Activated T-helper 9 cell treated with anti-CD3 and anti-CD28 coated beads, Interleukin-2, amount 50 U/mL, for 16 hours (primary cell): Measurements from ENCODE around the gene NUDT22.
"Not testable (repeated sequence)": the region's sequence is repeated elsewhere in the genome, so short reads cannot be mapped to it uniquely, and the experiment has no call there.

Source experiments
- DNase-seq: peaks from one replicate; pipeline ENCODE4 v3.0.0-alpha.2; 2020; ENCODE audit warnings: low read depth

Gene NUDT22

DNA sequence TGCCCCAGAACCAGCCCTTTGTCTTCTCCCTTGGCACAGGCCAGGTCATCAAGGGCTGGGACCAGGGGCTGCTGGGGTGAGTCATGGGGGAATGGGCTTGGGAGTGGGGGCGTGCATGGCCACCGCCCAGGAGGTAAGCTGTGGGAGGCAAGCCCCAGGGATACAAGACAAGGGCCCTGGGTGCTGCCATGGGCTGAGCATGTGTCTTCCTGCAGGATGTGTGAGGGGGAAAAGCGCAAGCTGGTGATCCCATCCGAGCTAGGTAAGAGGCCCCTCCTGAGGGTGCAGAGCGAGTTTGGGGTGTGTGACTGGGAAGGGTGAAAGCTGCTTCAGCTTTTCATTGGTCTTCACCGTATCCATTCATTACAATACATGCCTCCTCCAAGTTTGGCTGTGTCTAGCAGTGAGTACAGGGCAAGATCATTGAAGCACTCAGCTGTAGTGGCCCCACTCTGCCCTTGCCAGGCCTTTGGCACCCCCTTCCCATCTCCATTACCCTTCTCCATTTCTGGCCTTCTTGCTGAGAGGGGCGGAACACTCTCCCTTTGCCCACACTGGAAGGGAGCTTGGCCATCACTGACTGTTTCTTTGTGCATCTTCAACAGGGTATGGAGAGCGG lies 17.3 kb downstream of the NUDT22 start:
- DNase-seq: no peak

DNA sequence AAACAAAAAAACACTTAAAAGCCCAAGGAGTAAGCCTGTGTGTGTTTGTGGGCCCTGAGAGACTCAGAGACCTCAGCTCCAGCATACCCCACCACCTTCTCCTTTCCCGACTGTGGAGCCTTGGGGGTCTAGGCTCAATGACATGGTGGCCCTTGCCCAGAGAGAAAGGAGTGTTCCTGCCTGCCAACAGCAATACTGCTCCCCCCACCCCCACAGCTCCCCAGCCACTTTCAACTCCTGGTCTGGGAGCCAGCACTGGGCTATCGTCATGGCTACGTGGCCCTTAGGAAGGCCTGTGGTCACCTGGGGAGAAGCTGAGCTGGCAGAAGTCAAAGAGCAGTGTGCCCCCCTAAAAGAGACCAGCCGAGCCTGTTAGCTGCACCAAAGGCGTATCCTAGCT lies 18.0 kb downstream of the NUDT22 start:
- DNase-seq: no peak

DNA sequence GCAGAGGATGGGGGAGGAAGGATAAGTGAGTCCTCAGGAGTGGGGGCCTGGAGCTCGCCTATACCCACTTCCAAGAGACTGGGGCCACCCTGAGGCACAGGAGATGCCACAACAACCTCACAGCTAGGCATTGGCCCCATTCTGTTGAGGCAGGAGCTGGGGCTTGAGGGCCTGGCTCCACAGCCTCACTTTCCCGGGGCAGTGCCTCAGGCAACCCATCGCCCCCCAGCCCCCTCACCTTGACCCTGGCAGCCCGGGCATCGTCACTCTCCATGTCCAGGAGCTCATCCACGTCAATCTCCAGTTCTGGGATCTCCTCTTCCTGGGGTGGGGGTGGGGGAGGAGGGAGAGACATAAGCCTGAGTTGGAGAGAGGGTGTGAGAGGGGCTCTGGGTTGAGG lies 18.9 kb downstream of the NUDT22 start:
- no peak for DNase-seq

DNA sequence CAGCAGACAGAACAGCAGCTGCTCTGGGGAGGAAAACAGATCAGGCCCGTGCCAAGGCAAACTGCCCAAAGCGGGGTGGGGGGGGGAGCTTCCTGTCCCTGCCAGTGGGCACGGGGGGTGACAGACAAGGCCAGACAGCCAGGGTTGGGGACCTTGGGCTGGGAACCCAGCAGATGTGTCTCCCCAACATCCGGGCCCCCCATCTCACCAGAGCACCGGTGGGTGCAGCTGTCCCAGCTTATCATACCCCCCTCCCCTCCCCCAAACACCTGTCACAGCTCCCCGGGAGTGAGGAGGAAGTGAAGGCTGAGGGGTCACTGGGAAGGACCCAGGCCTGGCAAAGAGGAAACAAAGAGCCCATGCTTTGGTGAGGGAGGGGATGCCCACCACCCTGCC lies 19.3 kb downstream of the NUDT22 start:
- no peak for DNase-seq

DNA sequence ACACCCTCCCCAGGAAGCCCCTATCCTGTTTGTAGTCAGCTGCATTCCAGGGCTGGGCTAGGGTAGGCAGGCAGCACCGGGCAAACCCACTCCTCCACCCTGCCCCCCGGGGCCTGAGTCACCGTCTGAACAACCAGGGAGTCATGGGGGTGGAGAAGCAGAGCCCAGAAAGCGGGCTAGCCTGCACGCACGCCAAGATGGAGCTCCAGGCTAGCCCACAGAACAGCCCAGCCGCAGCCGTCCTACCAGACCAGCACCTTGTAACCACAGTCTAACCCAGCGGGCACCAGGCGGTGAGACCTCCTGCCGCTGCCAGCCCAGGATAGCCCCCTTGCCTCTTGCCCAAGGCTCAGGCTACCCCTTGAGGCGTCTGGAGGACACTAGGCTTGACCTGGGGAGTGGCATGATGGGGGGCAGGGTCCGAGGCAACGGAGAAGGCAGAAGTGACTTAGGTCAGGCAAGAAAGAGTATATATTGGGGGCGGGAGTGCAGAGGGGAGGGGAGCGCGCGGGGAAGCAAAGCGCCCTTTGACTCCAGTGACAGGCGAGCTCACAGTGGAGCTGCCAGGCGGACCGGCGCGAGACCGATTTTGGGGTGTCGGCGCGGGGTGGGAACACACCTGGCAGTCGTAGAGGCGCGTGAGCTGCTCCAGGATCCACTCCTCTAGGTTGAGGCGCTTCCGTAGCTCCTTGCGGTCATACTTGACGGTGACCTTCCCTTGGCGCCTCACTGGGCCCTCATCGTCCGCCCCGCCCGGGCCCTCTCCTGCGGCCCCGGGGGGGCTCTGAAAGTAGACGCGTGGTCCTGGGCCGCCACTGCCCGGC lies 19.9 kb downstream of the NUDT22 start:
- peak; percentile 72 for DNase-seq

DNA sequence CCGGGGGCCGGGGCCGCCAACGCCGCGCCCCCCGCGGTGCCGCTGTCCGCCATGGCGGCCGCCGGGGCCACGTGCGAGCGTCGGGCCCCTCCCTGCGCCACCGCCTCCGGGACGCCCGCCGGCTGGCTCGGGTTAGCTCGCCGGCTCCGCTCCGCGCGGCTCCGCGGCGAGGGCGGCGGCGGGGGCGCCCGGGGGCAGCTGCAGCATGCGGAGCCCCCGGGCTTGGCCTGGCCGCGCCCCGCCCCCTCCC lies 20.5 kb downstream of the NUDT22 start:
- not testable (repeated sequence) for DNase-seq

DNA sequence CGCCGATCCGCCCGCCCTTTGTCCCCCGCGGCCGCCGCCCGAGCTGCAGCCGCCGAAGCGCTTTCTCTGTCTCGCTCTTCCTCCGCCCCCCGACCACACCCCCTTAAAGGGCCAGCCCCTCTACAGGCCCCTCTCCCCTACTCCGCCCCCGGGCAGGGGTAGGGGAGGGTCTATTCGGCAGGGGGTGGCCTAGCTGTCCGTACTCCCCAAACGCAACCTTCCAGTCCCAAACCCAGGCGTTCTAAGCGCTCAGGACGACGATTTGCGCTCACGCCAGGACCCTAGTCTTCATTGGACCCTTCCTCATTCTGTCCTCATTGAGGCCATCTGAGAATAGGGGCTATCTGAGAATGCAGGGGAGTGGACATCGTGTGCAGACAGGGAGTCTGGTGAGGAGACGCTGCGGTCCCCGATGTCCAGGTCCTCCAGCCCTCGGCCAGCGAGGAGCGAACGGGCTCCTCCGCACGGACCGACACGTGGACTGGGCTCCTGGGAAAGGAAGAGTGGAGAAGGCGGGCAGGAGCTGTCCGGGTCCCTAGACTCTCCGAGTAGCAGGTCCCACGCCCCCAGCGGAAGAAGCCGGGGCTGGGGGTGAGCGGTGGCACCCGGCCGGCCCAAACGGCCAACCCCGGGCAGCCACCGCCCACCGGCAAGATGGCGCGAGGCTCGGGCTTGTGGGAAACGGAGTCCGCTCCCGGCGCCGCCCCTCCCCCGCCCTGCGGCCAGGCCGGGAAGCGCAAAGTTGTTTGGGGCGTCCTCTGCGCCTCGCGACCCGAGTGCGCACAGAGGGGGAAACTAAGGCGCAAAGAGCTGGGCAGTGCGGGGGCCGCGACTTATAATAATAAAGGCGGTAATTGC lies 21.0 kb downstream of the NUDT22 start, which contains the start of gene PPP1R14B:
Gene PPP1R14B (minus strand): TSS at position 73 of the 858 bp plus-strand sequence. CDS start 270 bp downstream, outside the sequence.
- peak; percentile 73 for DNase-seq

DNA sequence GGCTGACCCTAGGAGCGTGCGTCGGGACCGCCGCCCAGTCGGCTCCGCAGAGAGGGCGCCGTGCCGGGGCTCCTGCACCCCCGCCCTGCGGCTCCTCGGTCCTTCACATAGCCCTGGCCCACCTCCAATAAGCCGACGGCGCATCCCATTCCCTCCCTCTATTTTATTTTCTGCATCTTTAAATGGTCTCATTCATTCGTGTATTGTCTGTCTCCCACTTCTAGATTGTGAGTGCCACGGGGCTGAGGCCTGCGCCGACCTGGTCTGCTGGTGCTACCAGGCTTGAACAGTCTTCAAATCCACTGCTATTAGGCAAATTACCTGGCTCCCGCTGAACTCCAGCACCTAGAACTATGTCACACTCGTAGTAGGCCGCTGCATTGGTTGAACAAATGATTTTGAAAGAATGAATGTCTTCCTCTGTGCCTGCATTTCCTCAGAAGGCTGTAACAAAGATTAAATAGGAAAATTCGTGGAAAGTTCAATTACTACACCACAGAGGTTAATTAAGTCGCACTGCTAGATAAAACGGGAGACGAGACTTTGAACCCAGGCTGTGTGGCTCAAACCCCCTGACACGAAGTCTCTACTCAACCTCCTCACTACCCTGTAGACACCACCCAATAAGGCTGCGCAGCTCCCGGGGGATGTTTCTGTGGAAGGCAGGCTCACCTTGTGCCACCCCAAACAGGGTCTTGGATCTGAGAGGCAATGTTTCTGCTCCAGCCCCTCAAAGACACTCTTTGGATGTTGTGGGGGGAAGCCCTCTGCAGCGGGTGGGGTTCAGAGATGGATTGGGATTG lies 21.9 kb downstream of the NUDT22 start:
- DNase-seq: no peak

DNA sequence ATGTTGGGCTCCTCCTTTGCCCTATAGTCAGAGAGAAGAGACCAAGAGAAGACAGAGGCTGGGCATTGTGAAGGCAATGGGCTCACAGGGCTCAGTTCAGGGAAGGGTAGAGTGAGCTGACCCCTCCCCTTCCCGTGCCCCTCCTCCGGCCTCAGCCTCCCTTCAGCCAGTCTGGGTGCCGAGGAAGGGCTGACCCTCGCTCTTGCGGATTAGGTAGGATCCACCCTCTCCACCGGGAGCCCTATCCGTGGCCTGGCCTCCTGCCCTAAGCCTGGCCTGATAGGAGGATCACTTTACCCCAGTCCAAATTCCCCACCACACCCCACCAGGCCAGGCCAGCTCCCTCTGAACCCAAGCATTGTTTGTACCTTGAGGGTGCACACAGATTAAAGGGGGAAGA lies 22.5 kb downstream of the NUDT22 start:
- no peak for DNase-seq

DNA sequence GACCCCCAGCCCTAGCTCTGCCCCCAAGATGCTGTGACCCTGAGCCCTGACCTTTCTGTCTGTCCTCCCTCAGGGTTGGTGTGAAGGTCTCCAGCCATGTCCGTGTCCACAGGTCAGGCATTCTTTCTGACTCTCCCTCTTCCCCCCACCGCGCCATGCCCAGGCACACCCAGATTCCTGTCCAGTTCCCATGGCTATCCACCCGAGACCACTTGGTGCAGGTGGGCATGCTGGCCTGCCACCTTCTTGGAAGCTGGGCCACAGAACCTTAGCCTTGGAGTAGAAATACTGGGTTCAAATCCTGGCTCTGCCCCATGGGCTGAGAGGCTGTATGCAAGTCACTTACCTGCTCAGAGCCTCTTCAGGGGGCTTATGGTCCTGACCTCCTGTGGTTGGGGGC lies 23.0 kb downstream of the NUDT22 start:
- DNase-seq: no peak

DNA sequence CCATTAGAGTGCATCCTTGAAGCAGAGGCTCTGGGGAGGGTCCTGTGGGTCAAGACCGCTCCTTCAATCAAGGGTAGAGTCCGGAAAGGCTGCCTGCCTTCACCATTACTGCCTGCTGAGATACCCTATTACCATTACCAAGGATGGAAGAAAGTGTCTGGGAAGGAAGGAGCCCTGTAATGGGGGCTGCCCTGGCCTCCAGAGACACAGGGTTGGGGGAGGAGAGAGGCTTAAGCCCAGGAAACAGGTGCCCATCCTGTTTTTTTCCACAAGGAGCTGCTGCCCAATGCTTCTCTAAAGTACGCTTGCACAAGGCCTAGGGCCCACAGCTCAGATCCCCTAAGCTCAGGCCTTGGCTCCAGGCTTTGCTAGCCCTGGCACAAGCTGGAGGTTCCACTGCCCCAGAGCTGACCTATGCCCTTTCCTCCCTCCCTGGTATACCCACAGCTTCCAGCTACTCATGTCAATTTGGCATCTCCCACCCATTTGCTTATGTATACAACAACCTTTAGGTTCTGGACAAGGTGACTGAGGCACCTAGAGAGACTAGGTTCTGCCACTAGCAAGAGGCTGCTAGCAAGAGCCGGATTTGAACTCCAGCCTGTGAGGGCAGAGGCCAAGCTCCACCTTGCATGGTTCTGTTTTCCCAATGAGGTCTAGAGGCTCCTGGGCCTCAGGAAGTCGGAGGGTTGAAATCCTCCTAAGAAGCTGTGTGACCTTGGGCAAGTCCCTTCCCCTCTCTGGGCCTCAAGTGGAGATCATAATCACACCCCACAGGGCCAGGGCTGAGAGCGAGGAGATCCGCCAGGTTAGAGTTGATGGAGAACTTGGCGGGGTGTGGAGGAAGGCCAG lies 23.7 kb downstream of the NUDT22 start:
- DNase-seq: no peak

DNA sequence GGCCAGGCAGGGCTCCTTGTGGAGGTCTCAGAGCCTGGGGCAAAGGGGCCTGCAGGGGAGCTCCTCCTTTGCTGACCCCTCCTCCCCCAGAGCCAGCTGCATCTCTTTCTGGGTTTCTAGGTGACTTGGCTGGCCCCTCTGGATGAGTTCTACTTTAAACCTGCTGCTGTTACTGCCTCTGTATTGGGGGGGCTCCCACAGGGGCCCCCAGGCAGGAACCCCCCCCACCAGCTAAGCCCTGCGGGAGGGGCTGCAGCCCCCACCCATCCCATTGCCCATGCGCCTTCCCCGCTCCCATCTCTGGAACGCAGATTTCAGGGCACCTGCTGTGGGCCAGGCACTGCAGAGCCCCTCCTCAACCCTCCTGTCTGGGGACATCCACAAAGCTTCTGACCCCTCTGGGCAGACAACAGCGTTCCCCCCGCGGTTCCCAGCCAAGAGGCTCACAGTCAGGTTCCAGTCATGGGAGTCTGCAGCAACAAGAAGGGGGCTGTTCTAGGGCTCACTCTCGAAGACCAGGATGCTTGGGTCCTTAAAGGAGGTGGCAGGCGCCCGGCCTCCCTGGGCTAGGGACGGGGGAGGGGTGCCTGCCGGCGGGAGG lies 24.4 kb downstream of the NUDT22 start:
- DNase-seq: no peak

DNA sequence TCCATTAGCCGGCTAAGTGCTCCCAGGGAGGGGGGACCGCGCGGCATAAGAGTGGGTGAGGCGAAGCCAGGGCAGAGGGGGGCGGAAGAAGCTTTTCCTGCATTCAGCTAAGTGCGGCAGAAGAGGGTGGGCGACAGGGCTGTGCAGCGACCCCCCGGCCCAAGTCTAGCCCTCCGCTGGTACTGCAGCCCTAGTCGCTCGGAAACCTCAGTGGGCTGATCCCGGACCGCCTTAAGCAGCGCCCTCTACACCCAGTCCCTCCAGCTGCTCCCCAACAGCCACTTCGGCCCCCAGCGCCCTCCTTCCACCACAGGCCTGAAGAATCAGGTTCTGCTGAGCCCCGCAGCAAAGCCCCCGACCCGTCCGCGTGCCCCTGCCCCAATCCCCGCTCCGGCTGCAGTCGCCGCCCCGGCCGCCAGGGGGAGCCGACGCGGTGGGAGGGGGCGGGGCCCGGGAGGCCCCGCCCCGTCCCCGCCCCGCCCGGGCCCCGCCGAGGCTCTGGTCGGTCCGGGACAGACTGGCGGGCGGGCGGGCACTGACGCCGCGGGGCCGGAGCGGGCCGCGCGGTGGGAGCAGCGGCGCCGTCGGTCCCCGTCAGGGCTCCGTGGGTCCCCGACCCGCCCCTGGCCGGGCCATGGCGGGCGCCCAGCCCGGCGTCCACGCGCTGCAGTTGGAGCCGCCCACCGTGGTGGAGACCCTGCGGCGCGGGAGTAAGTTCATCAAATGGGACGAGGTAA lies 25.1 kb downstream of the NUDT22 start, which contains the start of gene PLCB3:
Gene PLCB3 (plus strand): TSS at position 515 of the 737 bp plus-strand sequence. CDS start 120 bp downstream, at position 635.
- DNase-seq: peak; percentile 61

DNA sequence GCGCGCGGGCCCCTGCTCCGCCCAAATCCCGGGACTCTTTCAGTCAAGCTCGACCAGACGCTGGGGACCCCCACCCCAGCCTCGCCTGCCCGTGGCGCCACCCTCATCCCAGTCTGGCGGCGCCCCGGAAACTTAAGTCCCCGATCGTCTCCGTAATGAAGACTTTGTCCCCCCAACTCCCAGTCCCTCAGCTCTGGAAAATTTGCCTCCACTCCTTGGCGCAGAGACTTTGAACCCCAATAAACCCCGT lies 25.6 kb downstream of the NUDT22 start:
- no peak for DNase-seq

DNA sequence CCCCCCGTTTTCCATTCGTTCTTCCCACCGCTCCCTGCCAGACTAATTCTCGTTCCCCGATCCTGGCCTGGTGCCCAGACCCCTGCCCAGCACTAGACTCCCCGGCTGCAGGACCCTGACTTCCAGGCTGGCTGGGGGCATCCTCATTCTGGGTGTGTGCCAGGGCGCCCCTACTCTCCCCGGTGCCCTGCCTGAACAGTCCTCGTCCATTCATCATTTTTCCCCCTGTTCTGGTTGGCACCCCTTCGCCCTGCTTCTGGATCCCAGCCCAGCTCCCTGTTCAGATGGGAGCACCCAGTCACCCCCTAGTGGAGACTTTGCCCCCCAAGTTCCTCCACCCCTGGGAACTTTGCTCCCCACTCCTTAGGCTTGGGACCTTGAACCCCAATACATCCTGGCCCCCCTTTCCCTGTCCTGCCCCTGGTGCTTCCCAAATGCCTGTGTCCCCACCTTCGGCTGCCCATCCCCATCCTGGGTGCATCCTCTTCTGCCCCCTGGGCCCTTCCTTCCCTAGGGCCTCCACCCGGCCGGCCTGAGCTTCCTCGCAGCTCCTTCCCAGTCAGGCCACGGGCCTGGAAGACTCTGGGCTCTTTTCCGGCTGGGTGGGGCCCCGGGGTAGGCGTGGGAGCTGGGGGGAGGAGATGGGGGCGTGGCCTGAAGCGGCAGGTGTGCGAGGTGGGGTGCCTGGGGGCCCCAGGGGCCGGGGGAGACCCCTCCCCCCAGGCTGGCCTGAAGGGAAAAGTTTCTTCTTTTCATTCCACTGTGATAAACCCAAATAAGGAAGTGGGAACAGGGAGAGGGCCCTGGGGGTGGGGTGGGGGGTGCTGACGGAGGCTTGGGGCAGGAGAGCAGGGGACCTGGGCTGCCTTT lies 26.2 kb downstream of the NUDT22 start:
- no peak for DNase-seq

DNA sequence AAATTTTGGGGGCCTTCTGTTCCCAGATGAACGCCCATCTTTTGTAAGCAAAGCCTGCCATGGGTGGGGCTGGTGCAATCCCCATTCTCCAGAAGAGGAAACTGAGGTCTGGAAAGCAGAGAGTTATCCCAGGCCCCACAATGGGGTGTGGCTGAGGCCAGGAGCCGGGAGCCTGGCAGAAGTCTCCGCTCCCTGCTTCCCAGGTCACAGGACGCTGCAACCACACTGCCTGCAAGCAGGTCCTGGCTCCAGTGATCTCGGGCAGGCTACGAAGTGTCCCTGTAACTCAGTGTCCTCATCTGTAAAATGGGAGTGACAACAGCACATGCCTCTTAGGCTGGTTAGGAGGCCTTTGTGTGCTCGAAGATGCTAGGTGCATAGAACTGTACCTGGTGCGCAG lies 27.0 kb downstream of the NUDT22 start:
- DNase-seq: no peak

DNA sequence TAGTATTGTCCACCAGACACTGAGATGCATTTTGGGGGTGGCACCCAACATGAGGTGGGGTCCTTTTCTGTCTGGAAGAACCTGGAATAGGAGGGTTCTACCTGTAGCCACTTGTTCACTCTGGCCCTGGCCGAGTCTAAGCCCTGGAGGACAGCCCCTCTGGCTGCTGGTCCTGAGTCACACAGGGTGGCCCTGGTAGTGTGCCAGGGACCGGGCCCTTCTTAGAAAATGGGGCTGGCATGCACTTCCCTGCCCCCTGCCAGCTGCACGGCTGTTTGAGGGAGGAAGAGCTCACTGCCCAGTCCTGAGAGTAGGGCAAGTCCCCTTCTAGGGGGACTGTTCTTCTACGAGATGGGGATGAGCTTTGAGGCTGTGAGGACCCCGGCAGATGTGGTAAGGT lies 27.4 kb downstream of the NUDT22 start:
- no peak for DNase-seq

DNA sequence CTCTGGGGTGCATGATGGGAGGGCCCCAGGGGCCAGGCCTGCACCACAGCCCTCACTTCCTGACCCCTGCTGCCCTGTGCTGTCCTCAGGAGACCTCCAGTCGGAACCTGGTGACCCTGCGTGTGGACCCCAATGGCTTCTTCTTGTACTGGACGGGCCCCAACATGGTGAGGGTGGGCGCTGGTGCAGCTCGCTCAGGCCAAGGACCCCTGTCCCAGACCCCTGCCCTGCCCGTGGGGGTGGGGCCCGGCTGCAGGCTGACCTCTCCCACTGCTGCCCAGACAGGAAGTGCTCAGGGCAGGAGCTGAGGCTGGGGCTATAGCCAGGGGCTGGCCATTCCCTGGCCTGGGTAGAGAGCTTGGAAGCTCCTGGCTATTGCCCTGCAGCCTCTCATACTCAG lies 28.3 kb downstream of the NUDT22 start:
- DNase-seq: no peak
